ENCODE results near the gene POMT1.
"Not testable (repeated sequence)": the region's sequence is repeated elsewhere in the genome, so short reads cannot be mapped to it uniquely, and the experiment has no call there.

The POMT1 gene, protein sequence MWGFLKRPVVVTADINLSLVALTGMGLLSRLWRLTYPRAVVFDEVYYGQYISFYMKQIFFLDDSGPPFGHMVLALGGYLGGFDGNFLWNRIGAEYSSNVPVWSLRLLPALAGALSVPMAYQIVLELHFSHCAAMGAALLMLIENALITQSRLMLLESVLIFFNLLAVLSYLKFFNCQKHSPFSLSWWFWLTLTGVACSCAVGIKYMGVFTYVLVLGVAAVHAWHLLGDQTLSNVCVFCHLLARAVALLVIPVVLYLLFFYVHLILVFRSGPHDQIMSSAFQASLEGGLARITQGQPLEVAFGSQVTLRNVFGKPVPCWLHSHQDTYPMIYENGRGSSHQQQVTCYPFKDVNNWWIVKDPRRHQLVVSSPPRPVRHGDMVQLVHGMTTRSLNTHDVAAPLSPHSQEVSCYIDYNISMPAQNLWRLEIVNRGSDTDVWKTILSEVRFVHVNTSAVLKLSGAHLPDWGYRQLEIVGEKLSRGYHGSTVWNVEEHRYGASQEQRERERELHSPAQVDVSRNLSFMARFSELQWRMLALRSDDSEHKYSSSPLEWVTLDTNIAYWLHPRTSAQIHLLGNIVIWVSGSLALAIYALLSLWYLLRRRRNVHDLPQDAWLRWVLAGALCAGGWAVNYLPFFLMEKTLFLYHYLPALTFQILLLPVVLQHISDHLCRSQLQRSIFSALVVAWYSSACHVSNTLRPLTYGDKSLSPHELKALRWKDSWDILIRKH

GRCh38 chr9:131502781-131503625, at the start of gene POMT1:
TSS of gene POMT1 (plus strand) at chr9:131502918. CDS start at chr9:131504219, 1,301 bp downstream.
- DNase-seq (ENCODE audit: low read depth): peak; percentile 32

DNA sequence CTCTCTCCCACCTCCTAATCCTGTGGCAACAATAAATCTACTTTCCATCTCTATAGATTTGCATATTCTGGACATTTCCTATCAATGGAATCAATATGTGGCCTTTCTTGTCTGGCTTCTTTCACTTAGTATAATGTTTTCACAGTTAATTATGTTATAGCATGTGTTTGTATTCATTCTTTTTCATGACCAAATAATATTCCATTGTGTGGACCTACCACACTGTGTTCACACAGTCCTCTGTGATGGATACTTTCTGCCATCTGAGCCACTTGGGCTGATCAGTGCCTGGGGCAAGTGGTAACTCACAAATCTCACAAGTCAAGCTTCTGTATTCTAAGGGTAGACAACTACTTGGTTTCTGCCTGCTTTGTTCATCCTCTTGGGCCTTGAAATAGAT, 48.7 kb upstream of the POMT1 start:
- no peak for DNase-seq (ENCODE audit: low read depth)

DNA sequence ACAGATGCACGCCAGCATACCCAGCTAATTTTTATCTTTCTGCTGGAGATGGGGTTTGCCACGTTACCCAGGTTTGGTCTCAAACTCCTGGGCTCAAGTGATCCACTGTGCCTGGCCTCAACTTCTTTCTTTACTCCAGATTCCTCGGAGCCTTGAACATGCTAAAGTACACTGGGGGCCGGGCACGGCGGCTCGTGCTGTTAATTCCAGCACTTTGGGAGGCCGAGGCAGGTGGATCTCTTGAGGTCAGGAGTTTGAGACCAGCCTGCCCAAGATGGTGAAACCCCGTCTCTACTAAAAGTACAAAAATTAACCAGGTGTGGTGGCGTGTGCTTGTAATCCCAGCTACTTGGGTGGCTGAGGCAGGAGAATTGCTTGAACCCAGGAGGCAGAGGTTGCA, 47.1 kb upstream of the POMT1 start:
- DNase-seq (ENCODE audit: low read depth): not testable (repeated sequence)

DNA sequence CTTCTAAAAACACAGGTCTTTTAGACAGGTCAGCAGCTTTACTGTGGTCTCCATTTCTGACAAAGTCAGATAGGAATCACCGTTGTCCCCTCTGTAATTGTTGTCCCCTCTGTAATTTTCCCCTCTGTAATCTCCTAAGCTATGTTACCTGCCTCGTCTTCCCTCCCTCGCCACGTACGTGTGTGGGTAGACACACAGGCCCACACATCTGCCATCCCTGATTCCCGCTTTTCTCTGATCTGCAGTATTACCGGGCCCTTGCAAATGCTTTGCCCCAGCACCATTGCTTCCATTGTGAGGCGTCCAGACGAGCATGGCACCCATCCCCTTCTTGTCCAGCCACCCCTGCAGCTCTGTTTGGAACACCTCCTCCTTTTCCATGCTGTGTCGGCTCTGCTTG, 45.0 kb upstream of the POMT1 start:
- no peak for DNase-seq (ENCODE audit: low read depth)

GRCh38 chr9:131459056-131459455, 43.7 kb upstream of the POMT1 start:
- DNase-seq (ENCODE audit: low read depth): no peak

DNA sequence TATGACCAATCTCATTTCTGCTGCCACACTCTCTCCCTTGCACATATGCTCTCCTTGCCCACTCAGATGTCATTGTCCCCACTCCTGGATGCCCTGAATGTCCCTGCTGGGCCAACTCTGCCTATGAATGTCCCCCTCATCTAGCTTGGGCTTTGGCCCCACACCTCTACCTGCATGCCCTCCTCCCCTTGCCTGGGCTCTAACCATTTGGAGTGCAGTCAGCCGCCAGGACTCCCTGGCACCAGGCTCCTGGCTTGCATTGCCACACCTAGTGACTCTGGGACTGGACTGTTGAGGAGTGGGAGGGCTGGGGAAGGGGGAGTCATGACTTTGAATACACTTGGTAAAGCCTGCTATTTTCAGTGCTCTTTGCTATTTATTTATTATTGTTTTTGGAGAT, 41.6 kb upstream of the POMT1 start:
- DNase-seq (ENCODE audit: low read depth): no peak

DNA sequence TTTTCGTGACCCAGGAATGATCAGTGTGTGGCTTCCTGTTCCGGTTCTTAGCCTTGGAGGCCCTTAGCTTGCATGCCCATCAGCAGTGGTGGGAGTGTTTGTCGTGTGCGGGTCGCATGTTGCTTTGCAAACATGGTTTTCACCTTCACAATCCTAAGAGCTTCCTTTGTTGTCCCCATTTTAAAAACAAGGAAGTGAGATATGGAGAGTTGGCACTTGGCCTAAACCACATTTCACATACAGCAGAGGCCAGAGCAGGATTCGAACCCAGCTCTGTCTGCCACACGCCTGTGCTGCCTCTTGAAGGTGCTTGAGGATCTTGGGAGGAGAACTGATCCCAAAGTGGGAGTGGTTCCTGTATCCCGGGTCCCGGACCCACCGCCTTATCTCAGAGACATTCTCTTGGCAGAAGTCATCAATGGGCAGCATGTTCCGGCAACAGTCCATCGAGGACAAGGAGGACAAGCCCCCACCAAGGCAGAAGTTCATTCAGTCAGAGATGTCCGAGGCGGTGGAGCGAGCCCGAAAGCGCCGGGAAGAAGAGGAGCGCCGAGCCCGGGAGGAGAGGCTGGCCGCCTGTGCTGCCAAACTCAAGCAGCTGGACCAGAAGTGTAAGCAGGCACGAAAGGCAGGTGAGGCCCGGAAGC, 38.2 kb upstream of the POMT1 start:
- no peak for DNase-seq (ENCODE audit: low read depth)

DNA sequence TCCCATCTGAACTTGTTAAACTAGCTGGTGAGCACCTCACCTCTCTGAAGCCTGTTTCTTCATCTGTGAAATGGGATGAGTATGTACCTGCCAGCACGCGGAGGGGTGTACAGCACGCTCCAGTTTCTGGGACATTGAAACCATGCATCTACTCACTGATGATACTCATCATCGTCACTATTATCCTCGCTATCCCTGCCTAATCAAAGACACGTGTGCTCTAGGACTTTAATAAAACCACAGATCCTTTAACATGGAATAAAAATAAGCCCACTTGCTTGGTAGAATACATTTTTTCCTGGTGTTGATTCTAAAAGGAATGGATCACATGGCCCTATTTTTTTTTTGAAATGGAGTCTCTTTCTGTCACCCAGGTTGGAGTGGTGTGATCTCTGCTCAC, 37.3 kb upstream of the POMT1 start:
- DNase-seq (ENCODE audit: low read depth): no peak

DNA sequence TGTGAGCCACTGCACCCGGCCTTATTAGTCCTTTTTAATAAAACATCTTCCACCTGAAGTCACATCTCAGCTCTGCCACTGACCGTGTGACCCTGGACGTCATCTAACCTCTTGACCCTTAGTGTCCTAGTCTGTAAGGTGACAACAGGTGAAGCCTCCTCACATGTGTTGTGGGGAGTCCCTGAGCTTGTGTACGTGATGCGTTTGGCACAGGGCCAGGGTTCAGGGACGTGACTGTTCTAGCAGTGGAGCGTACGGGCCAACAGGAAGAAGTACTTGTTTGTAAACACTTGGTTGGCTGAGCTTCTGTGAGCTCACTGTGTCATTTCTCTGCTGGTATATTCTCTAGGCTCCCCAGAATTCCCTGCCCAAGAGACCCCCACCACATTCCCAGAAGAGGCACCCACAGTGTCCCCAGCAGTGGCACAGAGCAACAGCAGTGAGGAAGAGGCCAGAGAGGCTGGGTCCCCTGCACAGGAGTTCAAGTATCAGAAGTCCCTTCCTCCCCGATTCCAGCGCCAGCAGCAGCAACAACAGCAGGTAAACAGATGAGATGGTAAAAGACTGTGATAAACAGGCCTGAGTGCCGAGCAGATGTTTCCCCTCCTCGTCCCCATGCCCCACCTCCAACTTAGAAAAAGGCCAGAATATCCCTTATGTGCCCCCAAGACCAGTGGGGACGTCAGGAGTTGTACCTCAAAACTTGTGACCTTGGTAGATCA, 35.3 kb upstream of the POMT1 start:
- DNase-seq (ENCODE audit: low read depth): no peak

DNA sequence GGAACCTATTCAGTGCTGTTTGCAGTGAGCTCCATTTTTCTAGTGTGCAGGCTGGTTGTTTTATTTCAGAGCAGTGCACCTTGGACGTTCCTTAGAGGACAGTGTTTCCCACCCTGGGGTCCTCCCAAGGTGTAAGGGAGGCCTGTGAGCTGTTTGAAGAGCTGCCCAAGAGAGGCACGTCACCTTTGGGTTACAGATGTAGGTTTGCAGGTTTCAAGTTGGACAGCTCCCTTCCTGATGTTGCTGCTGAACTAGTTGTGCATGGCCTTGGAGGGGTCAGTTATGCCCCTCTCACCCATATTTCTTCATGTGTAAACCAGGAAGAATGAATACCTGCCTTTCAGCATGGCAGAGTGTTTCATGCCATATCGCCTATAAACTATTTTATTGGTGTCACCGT, 34.7 kb upstream of the POMT1 start:
- no peak for DNase-seq (ENCODE audit: low read depth)

- no peak for DNase-seq (ENCODE audit: low read depth)
Observed at GRCh38 chr9:131469356-131469755, 33.4 kb upstream of the POMT1 start.

DNA sequence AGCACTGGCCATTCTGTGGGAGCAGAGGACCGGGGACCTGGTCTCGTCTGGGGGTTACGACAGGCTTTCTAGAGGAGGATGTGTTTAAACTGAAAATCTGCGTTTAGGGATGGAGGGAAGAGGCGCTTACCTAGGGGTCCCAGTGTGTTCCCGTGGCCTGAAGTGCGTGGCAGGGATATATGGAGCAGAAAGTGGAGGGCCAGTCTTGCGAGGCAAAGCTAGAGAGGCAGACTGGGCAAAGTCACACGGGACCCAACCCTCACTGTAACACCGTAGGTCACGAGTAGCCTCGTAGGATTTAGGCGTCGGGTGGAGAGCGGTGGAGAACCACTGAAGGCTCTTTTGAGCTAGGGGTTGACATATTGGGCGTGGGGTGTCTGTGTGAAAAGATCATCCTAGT, 32.8 kb upstream of the POMT1 start:
- no peak for DNase-seq (ENCODE audit: low read depth)

DNA sequence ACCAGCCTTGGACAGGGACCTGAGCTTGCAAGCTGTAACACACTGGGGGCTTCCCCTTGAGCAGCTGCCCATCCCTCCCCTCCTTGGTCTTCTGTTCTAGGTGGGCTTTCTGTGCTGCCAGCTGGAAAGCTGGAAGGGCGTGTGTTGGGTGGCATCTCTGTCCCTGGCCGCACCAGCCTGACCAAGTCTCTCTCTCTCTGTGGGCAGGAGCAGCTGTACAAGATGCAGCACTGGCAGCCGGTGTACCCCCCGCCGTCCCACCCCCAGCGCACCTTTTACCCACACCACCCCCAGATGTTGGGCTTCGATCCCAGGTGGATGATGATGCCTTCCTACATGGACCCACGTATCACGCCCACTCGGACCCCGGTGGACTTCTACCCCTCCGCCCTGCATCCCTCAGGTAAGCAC, 32.1 kb upstream of the POMT1 start:
- no peak for DNase-seq (ENCODE audit: low read depth)

DNA sequence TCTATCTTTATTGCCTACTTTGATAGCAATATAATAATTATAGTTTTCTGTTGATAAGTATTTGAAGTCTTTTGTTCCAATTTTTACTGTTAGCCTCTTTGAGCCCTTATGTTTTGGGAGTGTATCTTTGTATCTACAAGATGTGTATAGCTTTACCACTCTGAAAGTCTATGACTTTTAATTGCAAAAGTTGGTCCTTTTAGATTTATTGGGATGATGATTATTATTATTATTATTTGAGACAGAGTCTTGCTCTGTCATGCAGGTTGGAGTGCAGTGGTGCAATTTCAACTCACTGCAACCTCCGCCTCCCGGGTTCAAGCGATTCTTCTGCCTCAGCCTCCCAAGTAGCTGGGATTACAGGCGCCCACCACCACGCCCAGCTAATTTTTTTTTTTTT, 30.6 kb upstream of the POMT1 start:
- not testable (repeated sequence) for DNase-seq (ENCODE audit: low read depth)

DNA sequence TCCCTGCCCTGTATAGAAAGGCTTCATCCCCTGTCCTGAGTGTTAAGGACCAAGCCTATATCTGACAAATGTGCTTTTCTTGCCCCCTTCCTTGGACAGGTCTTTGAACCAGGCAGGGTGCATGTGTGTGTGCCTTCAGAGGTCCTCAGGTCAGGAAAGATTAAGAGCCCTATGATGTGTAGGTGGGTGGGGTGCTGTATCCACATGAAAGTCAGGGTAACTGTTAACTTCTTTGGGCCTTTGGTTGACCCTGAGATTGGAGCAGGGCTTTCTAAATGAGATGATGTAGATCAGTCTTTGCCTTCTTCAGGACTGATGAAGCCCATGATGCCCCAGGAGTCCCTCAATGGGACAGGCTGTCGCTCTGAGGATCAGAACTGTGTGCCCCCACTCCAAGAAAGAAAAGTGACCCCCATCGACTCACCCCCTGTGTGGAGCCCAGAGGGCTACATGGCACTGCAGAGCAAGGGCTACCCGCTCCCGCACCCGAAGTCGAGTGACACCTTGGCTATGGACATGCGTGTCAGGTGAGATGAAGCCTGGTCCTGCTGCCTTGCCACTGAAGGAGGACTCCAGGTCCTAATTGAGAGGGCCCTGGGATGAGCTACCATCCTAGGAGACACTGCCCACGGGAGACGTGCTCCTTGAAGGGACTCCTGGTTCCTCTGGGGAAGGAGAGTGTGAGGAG, 29.4 kb upstream of the POMT1 start:
- DNase-seq (ENCODE audit: low read depth): no peak

GRCh38 chr9:131473891-131474290, 28.8 kb upstream of the POMT1 start:
- DNase-seq (ENCODE audit: low read depth): no peak

DNA sequence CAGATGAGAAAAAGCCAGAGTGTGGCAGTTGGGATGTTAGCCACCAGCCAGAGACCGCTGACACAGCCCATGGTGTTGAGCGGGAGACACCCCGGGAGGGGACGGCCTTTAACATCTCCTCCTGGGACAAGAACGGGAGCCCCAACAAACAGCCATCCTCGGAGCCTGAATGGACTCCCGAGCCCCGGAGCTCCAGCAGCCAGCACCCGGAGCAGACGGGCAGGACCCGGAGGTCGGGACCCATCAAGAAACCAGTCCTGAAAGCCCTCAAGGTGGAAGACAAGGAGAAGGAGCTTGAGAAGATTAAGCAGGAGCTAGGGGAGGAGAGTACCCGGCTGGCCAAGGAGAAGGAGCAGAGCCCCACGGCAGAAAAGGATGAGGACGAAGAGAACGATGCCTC, 28.0 kb upstream of the POMT1 start:
- DNase-seq (ENCODE audit: low read depth): no peak

GRCh38 chr9:131475111-131475955, 27.4 kb upstream of the POMT1 start:
- DNase-seq (ENCODE audit: low read depth): no peak

- DNase-seq (ENCODE audit: low read depth): no peak
Observed at GRCh38 chr9:131475956-131476776, 26.6 kb upstream of the POMT1 start.

All from HS-5 (cell line).